AG04449 (cell line): ENCODE measurements around the gene RAB24.

Experiments used
- CTCF ChIA-PET: fragments of 350-600 bp; formaldehyde crosslinking; extraction: SDS; loops from one replicate; lab custom pipeline; 2021; ENCODE audit warnings: antibody characterized with exemption; lab: Yijun Ruan, JAX
- POLR2A ChIA-PET: fragments of 400-600, 350-600 bp; formaldehyde crosslinking; extraction: SDS; loops from one replicate; lab custom pipeline; 2020; ENCODE audit warnings: antibody characterized with exemption, inconsistent platforms; lab: Yijun Ruan, JAX
- DNase-seq: peaks from one replicate; pipeline ENCODE4 v3.0.0-alpha.2; 2010; ENCODE audit warnings: low read depth, low spot score
- H3K4me3 ChIP-seq: 2 replicates; pipeline ENCODE4 v1.5.1; 2011; ENCODE audit warnings: low read depth, mild to moderate bottlenecking, control low read depth, low read length
- CTCF ChIP-seq: IDR thresholded peaks from one replicate; pipeline ENCODE4 v1.5.1; 2011; ENCODE audit warnings: mild to moderate bottlenecking, moderate library complexity, low read length, control low read depth, inconsistent platforms; ENCODE audit not compliant: insufficient read depth; ENCODE audit errors: missing control alignments

The RAB24 gene

GRCh38 chr5:177339107-177339638 lies 35.7 kb upstream of the RAB24 start:
- DNase-seq: no peak
- no peak overlapping the region for H3K4me3 ChIP-seq
- no peak for TF ChIP-seq CTCF
- CTCF ChIA-PET: interaction anchor here (0.9 to 1.7 kb wide), 3 partner anchors 21 to 29 kb away, joined by 3 to 5 read pairs (median 4); no protein-coding TSS in a partner anchor
- POLR2A ChIA-PET: no interaction called here

GRCh38 chr5:177338251-177339106 lies 35.0 kb upstream of the RAB24 start:
- H3K4me3 ChIP-seq: no peak overlapping the region
- ChIA-PET CTCF (interaction anchor here (0.9 to 1.7 kb wide), 4 partner anchors 11 to 28 kb away, joined by 3 to 5 read pairs (median 4); no protein-coding TSS in a partner anchor), POLR2A (no interaction called here)
- DNase-seq: no peak
- TF ChIP-seq CTCF: no peak

GRCh38 chr5:177336603-177337494 lies 33.3 kb upstream of the RAB24 start:
- ChIA-PET CTCF (interaction anchor here (1.0 to 1.7 kb wide), 7 partner anchors 8 to 225 kb away, joined by 3 to 5 read pairs (median 4); no protein-coding TSS in a partner anchor), POLR2A (interaction anchor here (0.6 to 0.8 kb wide), 2 partner anchors 12 to 14 kb away, joined by 3 to 4 read pairs; no protein-coding TSS in a partner anchor)
- H3K4me3 ChIP-seq: no peak overlapping the region
- no peak for TF ChIP-seq CTCF
- DNase-seq: no peak

- no peak for DNase-seq
- TF ChIP-seq CTCF: peak; percentile 49
- H3K4me3 ChIP-seq: no peak overlapping the region
- ChIA-PET CTCF (interaction anchor here (1.0 to 1.5 kb wide), 7 partner anchors 9 to 225 kb away, joined by 3 to 5 read pairs (median 4); no protein-coding TSS in a partner anchor), POLR2A (no interaction called here)
Measured at GRCh38 chr5:177336112-177336511, 32.6 kb upstream of the RAB24 start.

- ChIA-PET POLR2A (no interaction called here), CTCF (interaction anchor here (1.0 to 1.5 kb wide), 6 partner anchors 9 to 224 kb away, joined by 3 to 5 read pairs (median 4); no protein-coding TSS in a partner anchor)
- DNase-seq: no peak
- no peak overlapping the region for H3K4me3 ChIP-seq
- TF ChIP-seq CTCF: no peak
Measured at GRCh38 chr5:177335701-177336065, 32.2 kb upstream of the RAB24 start.
